ENCODE data around the gene PPFIBP2.

Gene PPFIBP2

GRCh38 chr11:7671347-7672215 is 157.8 kb downstream of the PPFIBP2 start:
- DNase-seq, result no peak

GRCh38 chr11:7672276-7672959 is 158.6 kb downstream of the PPFIBP2 start:
- DNase-seq, result no peak

GRCh38 chr11:7672960-7673723 is 159.3 kb downstream of the PPFIBP2 start, which contains the start of gene CYB5R2:
TSS of gene CYB5R2 (minus strand) at chr11:7673500. CDS start at chr11:7672825, 675 bp downstream.
- no peak for DNase-seq

- DNase-seq, result no peak
Observed at GRCh38 chr11:7673724-7674434, 160.1 kb downstream of the PPFIBP2 start.

- no peak for DNase-seq
Observed at GRCh38 chr11:7675631-7676030, 161.8 kb downstream of the PPFIBP2 start.

GRCh38 chr11:7677071-7677470 is 163.3 kb downstream of the PPFIBP2 start:
- no peak for DNase-seq

- no peak for DNase-seq
Observed at GRCh38 chr11:7677796-7678201, 164.0 kb downstream of the PPFIBP2 start.

- no peak for DNase-seq
Observed at GRCh38 chr11:7683571-7683970, 169.8 kb downstream of the PPFIBP2 start.

GRCh38 chr11:7686761-7687160 is 173.0 kb downstream of the PPFIBP2 start:
- DNase-seq, result no peak

- DNase-seq, result no peak
Observed at GRCh38 chr11:7687386-7687785, 173.6 kb downstream of the PPFIBP2 start.

GRCh38 chr11:7688238-7688826 is 174.5 kb downstream of the PPFIBP2 start:
- no peak for DNase-seq

- no peak for DNase-seq
Observed at GRCh38 chr11:7689239-7689638, 175.4 kb downstream of the PPFIBP2 start.

- no peak for DNase-seq
Observed at GRCh38 chr11:7690648-7691047, 176.8 kb downstream of the PPFIBP2 start.

- DNase-seq, result no peak
Observed at GRCh38 chr11:7691759-7692350, 178.1 kb downstream of the PPFIBP2 start.

GRCh38 chr11:7692426-7692825 is 178.6 kb downstream of the PPFIBP2 start:
- DNase-seq, result no peak

GRCh38 chr11:7694235-7694634 is 180.4 kb downstream of the PPFIBP2 start:
- no peak for DNase-seq

GRCh38 chr11:7696424-7696823 is 182.6 kb downstream of the PPFIBP2 start:
- DNase-seq, result no peak

All from cortex of kidney (tissue), 1 donor.